Spleen (tissue), 7 donors: ENCODE data around the gene RLN2.

Experiments used
- POLR2A ChIP-seq, 3 donors: fragments of 450-650 bp; IDR thresholded peaks; one replicate each; pipeline ENCODE4 v1.5.1; 2017; ENCODE audit warnings: antibody characterized with exemption in 3 of 3, mild to moderate bottlenecking in 1 of 3
- POLR2AphosphoS5 ChIP-seq, 3 donors: sonication (generic); formaldehyde crosslinking; IDR thresholded peaks; one replicate each; pipeline ENCODE4 v1.5.1; 2017; ENCODE audit warnings: antibody characterized with exemption in 3 of 3
- TF ChIP-seq, protein P1 (sequence below), 11 experiments: fragments of 200-600 bp in 7 of 11; fragments of 450-650 bp in 4 of 11; sonication (generic) in 4 of 11; IDR thresholded peaks in 8 of 11; conservative IDR thresholded peaks in 3 of 11; 1 replicate in 7 of 11; 2 replicates in 4 of 11; pipeline versions ENCODE4 v1.4.0 to v1.8.0; 2016 to 2021; ENCODE audit warnings: antibody characterized with exemption in 11 of 11, inconsistent platforms in 4 of 11, mild to moderate bottlenecking in 1 of 11
- donor health status: DM: no; HTN: no; CAD: no; lungs with moderate emphysema.
- donor health status: DM: no; HTN: no; CAD: no.
- donor health status: DM: no; HTN: no; CAD: no.

DNA sequence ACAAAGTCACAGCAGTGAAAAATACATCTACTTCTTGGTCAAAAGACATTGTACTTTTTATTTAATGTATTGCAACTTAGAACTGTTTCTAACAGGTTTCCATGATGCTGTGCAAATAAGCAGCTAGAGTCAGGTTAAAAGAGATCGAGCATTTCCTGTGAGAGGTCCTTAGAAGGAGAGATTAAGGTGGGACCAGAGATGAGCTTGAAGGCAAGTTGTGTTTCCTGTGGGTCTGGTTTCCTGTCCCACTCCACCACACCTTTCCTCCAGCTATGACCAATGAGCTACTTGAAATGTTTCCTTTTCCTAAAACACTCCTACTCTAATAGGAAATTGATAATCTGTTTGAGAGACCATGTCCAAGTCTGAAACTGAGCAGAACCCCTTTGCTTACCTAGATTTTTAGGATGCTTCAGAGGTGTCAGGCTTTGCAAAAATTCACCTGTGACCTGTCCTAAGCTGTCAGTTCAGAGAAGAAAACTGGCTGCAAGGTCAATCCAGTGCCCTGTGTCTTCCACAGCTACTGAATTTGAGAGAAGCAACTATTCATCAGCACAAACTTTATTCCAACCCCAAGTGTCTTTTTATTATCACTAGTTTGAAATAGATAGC is 48.2 kb upstream of the RLN2 start:
- TF ChIP-seq POLR2AphosphoS5 (IDR thresholded peaks at IDR 0.05), result no peak
- TF ChIP-seq, protein P1, sequence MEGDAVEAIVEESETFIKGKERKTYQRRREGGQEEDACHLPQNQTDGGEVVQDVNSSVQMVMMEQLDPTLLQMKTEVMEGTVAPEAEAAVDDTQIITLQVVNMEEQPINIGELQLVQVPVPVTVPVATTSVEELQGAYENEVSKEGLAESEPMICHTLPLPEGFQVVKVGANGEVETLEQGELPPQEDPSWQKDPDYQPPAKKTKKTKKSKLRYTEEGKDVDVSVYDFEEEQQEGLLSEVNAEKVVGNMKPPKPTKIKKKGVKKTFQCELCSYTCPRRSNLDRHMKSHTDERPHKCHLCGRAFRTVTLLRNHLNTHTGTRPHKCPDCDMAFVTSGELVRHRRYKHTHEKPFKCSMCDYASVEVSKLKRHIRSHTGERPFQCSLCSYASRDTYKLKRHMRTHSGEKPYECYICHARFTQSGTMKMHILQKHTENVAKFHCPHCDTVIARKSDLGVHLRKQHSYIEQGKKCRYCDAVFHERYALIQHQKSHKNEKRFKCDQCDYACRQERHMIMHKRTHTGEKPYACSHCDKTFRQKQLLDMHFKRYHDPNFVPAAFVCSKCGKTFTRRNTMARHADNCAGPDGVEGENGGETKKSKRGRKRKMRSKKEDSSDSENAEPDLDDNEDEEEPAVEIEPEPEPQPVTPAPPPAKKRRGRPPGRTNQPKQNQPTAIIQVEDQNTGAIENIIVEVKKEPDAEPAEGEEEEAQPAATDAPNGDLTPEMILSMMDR (IDR thresholded peaks at IDR 0.05 in 8 of 11, conservative IDR thresholded peaks at IDR 0.05 in 3 of 11), result no peak
- TF ChIP-seq POLR2A (IDR thresholded peaks at IDR 0.05), result no peak
